Subcutaneous abdominal adipose tissue (tissue), 5 donors: Measurements from ENCODE around the gene ZSWIM6.
"Not testable (repeated sequence)": the region's sequence is repeated elsewhere in the genome, so short reads cannot be mapped to it uniquely, and the experiment has no call there.

Source experiments
- H3K27ac ChIP-seq: one replicate; pipeline ENCODE4 v1.7.0; 2013; ENCODE audit warnings: low read depth, mild to moderate bottlenecking, inconsistent platforms, low read length, moderate library complexity
- H3K27me3 ChIP-seq, 5 donors: one replicate each; pipeline ENCODE4 v1.7.0; 2013; ENCODE audit warnings: low read length in 5 of 5, inconsistent platforms in 1 of 5; ENCODE audit not compliant: control insufficient read depth in 5 of 5, insufficient read depth in 4 of 5
- H3K36me3 ChIP-seq, 5 donors: one replicate each; pipeline ENCODE4 v1.7.0; 2013; ENCODE audit warnings: low read length in 5 of 5; ENCODE audit not compliant: control insufficient read depth in 5 of 5, insufficient read depth in 5 of 5
- H3K4me1 ChIP-seq, 5 donors: one replicate each; pipeline ENCODE4 v1.7.0; 2013; ENCODE audit warnings: low read length in 5 of 5, mild to moderate bottlenecking in 3 of 5, moderate library complexity in 1 of 5; ENCODE audit not compliant: control insufficient read depth in 5 of 5, insufficient read depth in 5 of 5
- H3K4me3 ChIP-seq, 5 donors: one replicate each; pipeline ENCODE4 v1.7.0; 2013; ENCODE audit warnings: low read length in 5 of 5, low read depth in 1 of 5
- H3K9ac ChIP-seq, 5 donors: one replicate each; pipeline ENCODE4 v1.7.0; 2013; ENCODE audit warnings: low read length in 5 of 5, mild to moderate bottlenecking in 4 of 5, moderate library complexity in 3 of 5
- H3K9me3 ChIP-seq, 5 donors: one replicate each; pipeline ENCODE4 v1.7.0; 2013; ENCODE audit warnings: low read length in 5 of 5; ENCODE audit not compliant: control insufficient read depth in 5 of 5
- donor health status: healthy.
- donor health status: healthy.
- donor health status: healthy.
- donor health status: healthy.
- donor health status: healthy.

The ZSWIM6 gene

GRCh38 chr5:61402970-61403900, 71.2 kb downstream of the ZSWIM6 start:
- H3K27ac ChIP-seq = no peak overlapping the region
- H3K4me3 ChIP-seq = no peak overlapping the region
- H3K9ac ChIP-seq = no peak overlapping the region
- peaks cover 0 to 19% (median 14%) of the 10 kb centered on the region in 5 donors for H3K4me1 ChIP-seq
- no peaks in the 10 kb centered on the region for H3K36me3 ChIP-seq
- H3K9me3 ChIP-seq = no peaks in the 10 kb centered on the region
- H3K27me3 ChIP-seq = no peaks in the 10 kb centered on the region

- Histone ChIP-seq H3K9me3 (no peaks in the 10 kb centered on the region), H3K4me1 (peaks cover 0 to 34% (median 27%) of the 10 kb centered on the region in 5 donors), H3K27me3 (no peaks in the 10 kb centered on the region), H3K9ac (no peak overlapping the region), H3K4me3 (no peak overlapping the region), H3K36me3 (no peaks in the 10 kb centered on the region), H3K27ac (no peak overlapping the region)
These were observed 73.6 kb downstream of the ZSWIM6 start for GRCh38 chr5:61405511-61406295.

- not testable (repeated sequence) for H3K9ac ChIP-seq, H3K36me3 ChIP-seq, H3K27me3 ChIP-seq, H3K9me3 ChIP-seq, H3K27ac ChIP-seq, H3K4me3 ChIP-seq
- H3K4me1 ChIP-seq = peaks cover 0 to 34% (median 27%) of the 10 kb centered on the region in 5 donors
These were observed 74.4 kb downstream of the ZSWIM6 start for GRCh38 chr5:61406497-61406896.

GRCh38 chr5:61407706-61408270, 75.7 kb downstream of the ZSWIM6 start:
- Histone ChIP-seq H3K9ac (no peak overlapping the region), H3K9me3 (no peaks in the 10 kb centered on the region), H3K27ac (no peak overlapping the region), H3K4me1 (peaks cover 0 to 25% (median 24%) of the 10 kb centered on the region in 5 donors), H3K36me3 (no peaks in the 10 kb centered on the region), H3K4me3 (no peak overlapping the region), H3K27me3 (no peaks in the 10 kb centered on the region)

GRCh38 chr5:61408476-61409168, 76.6 kb downstream of the ZSWIM6 start:
- Histone ChIP-seq H3K9me3 (no peaks in the 10 kb centered on the region), H3K4me3 (peak overlapping the region in 4 of 5 donors; percentile 35 to 50 (median 42)), H3K27me3 (no peaks in the 10 kb centered on the region), H3K36me3 (no peaks in the 10 kb centered on the region), H3K27ac (peak overlapping the region; percentile 67), H3K4me1 (peaks cover 0 to 17% (median 16%) of the 10 kb centered on the region in 5 donors), H3K9ac (peak overlapping the region in 1 of 5 donors; percentile 60)

- H3K27ac ChIP-seq = peak overlapping the region; percentile 67
- peak overlapping the region in 1 of 5 donors; percentile 40 for H3K4me3 ChIP-seq
- peaks cover 0 to 20% (median 16%) of the 10 kb centered on the region in 5 donors for H3K4me1 ChIP-seq
- no peaks in the 10 kb centered on the region for H3K27me3 ChIP-seq
- H3K9me3 ChIP-seq = no peaks in the 10 kb centered on the region
- no peaks in the 10 kb centered on the region for H3K36me3 ChIP-seq
- peak overlapping the region in 2 of 5 donors; percentile 35 to 60 for H3K9ac ChIP-seq
These were observed 77.5 kb downstream of the ZSWIM6 start for GRCh38 chr5:61409568-61409967.

GRCh38 chr5:61410811-61411210, 78.8 kb downstream of the ZSWIM6 start:
- H3K27ac ChIP-seq = no peak overlapping the region
- no peak overlapping the region for H3K4me3 ChIP-seq
- no peaks in the 10 kb centered on the region for H3K27me3 ChIP-seq
- no peak overlapping the region for H3K9ac ChIP-seq
- H3K4me1 ChIP-seq = peaks cover 0 to 24% (median 16%) of the 10 kb centered on the region in 5 donors
- H3K36me3 ChIP-seq = no peaks in the 10 kb centered on the region
- H3K9me3 ChIP-seq = no peaks in the 10 kb centered on the region

- Histone ChIP-seq H3K27me3 (no peaks in the 10 kb centered on the region), H3K27ac (no peak overlapping the region), H3K9me3 (no peaks in the 10 kb centered on the region), H3K4me3 (no peak overlapping the region), H3K4me1 (peaks cover 0 to 24% (median 16%) of the 10 kb centered on the region in 5 donors), H3K36me3 (no peaks in the 10 kb centered on the region), H3K9ac (no peak overlapping the region)
These were observed 80.3 kb downstream of the ZSWIM6 start for GRCh38 chr5:61412361-61412760.

- H3K4me3 ChIP-seq, H3K27ac ChIP-seq, H3K9ac ChIP-seq, H3K27me3 ChIP-seq, H3K9me3 ChIP-seq, H3K36me3 ChIP-seq: not testable (repeated sequence)
- H3K4me1 ChIP-seq = peaks cover 0 to 22% (median 14%) of the 10 kb centered on the region in 5 donors
These were observed 81.1 kb downstream of the ZSWIM6 start for GRCh38 chr5:61413205-61413604.
